Skin of body (tissue), 2 donors: Measurements from ENCODE around the gene DEPDC1B. TPM values are rescaled to one million over a fixed set of nuclear protein-coding genes. Genes with fewer than 3 reads are reported as not detected.
A peak's percentile ranks its signal among the peaks of the same experiment; 100 is the strongest.
"Not testable (repeated sequence)": the region's sequence is repeated elsewhere in the genome, so short reads cannot be mapped to it uniquely, and the experiment has no call there.

Experiments used
- DNase-seq: peaks from one replicate; lab custom pipeline; 2025; lab: John Stamatoyannopoulos, UW
- total RNA-seq: library from RNA; depleted of rRNA; stranded (reverse); fragments of >200 nt; gene quantifications from one replicate; pipeline ENCODE4 v1.2.3, GENCODE V29; 2014

DEPDC1B gene
- total RNA-seq, 1 donor from 2014 or later: 6.7 TPM

- peak; percentile 18 for DNase-seq
Measured at GRCh38 chr5:60586307-60586901, 113.6 kb downstream of the DEPDC1B start.

GRCh38 chr5:60585618-60586017 lies 114.3 kb downstream of the DEPDC1B start:
- DNase-seq: no peak

- no peak for DNase-seq
Measured at GRCh38 chr5:60584304-60584703, 115.7 kb downstream of the DEPDC1B start.

GRCh38 chr5:60583616-60584015 lies 116.3 kb downstream of the DEPDC1B start:
- no peak for DNase-seq

GRCh38 chr5:60578315-60578714 lies 121.7 kb downstream of the DEPDC1B start:
- no peak for DNase-seq

GRCh38 chr5:60577116-60577515 lies 122.8 kb downstream of the DEPDC1B start:
- no peak for DNase-seq

- DNase-seq: no peak
Measured at GRCh38 chr5:60576425-60576824, 123.5 kb downstream of the DEPDC1B start.

- DNase-seq: no peak
Measured at GRCh38 chr5:60568646-60569045, 131.3 kb downstream of the DEPDC1B start.

GRCh38 chr5:60563696-60564324 lies 136.2 kb downstream of the DEPDC1B start:
- DNase-seq: no peak

GRCh38 chr5:60553291-60553690 lies 146.7 kb downstream of the DEPDC1B start:
- DNase-seq: not testable (repeated sequence)

GRCh38 chr5:60551829-60552228 lies 148.1 kb downstream of the DEPDC1B start:
- DNase-seq: no peak

GRCh38 chr5:60551250-60551649 lies 148.7 kb downstream of the DEPDC1B start:
- DNase-seq: no peak

- DNase-seq: no peak
Measured at GRCh38 chr5:60550311-60550710, 149.7 kb downstream of the DEPDC1B start.

- no peak for DNase-seq
Measured at GRCh38 chr5:60549841-60550240, 150.1 kb downstream of the DEPDC1B start.

Other genes starting within 250 kb of the DEPDC1B start
- gene ELOVL7, start 144.1 kb upstream of the DEPDC1B start, total RNA-seq: 12.9 TPM
- 14.7 TPM for gene ERCC8, start 244.9 kb upstream of the DEPDC1B start, total RNA-seq
- 18.0 TPM for gene NDUFAF2, start 245.0 kb upstream of the DEPDC1B start, total RNA-seq